GM10248 (cell line): ENCODE measurements around the gene TMEM63C.

Source experiments
- CTCF ChIA-PET: fragments of 300-600 bp; sonication (Branson Sonifier 250); formaldehyde crosslinking; extraction: SDS; loops from one replicate; lab custom pipeline; 2021; ENCODE audit warnings: antibody characterized with exemption; lab: Yijun Ruan, JAX
- POLR2A ChIA-PET: fragments of 350-650 bp; sonication (Branson Sonifier 250); formaldehyde crosslinking; extraction: SDS; loops from one replicate; lab custom pipeline; 2020; ENCODE audit warnings: antibody characterized with exemption; lab: Yijun Ruan, JAX
- DNase-seq: peaks from one replicate; pipeline ENCODE4 v3.0.0; 2012; ENCODE audit errors: extremely low spot score
- CTCF ChIP-seq: IDR thresholded peaks from 2 replicates; pipeline ENCODE4 v1.5.1; 2012; ENCODE audit warnings: mild to moderate bottlenecking, low read depth; ENCODE audit errors: extremely low read depth, missing control alignments, control extremely low read depth

Gene TMEM63C

DNA sequence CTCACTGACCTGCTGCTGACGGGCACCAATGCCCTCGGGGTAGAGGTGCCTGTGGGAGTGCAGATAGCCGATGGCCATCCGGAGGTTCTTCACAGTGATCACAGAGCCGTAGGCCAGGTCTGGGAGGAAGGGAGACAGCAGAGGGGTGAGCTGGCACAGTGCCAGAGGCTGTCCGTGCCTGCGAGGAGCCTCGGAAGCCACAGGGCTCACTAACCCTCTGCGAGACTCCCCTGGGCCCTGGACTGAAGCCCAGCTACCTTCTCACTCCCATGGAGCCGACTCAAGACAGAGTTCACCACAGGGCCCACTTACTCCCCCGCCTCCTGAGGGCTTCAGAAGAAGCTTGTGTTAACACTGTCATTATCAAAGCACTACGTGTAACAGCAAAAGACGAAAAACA lies 114.6 kb downstream of the TMEM63C start:
- TF ChIP-seq CTCF, result no peak
- DNase-seq, result no peak
- POLR2A ChIA-PET, result no interaction called here
- CTCF ChIA-PET, result interaction anchor here (12.9 kb wide), 1 partner anchor 16 kb away, joined by 247 read pairs; no protein-coding TSS in a partner anchor

DNA sequence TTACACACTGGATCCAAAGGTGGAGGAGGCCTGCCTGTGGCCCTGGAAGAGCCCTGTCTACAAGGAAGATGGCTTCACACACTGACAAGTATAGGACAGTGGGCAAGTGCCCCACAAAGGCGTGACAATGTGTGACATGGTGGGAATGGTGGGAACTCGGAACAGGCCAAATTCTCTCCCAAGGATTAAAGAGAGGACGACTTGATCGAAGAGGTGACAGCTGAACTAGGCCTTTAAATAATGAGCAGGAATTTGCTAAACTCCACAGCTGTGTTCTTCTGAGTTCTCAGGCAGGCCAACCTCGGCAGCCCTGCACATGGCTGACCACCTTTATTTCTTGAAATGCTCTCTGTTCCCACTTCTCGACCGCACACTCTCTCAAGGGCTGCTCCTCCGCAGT lies 115.3 kb downstream of the TMEM63C start:
- POLR2A ChIA-PET, result no interaction called here

GRCh38 chr14:77299771-77300170 lies 118.2 kb downstream of the TMEM63C start:
- ChIA-PET CTCF (interaction anchor here (1.6 to 12.9 kb wide), 2 partner anchors 9 to 13 kb away, joined by 4 to 247 read pairs; no protein-coding TSS in a partner anchor), POLR2A (interaction anchor here (0.6 kb wide), 1 partner anchor 9 kb away, joined by 7 read pairs; no protein-coding TSS in a partner anchor)
- no peak for TF ChIP-seq CTCF
- no peak for DNase-seq

More for the DNA sequence above, 115.3 kb downstream of the TMEM63C start:
- CTCF ChIA-PET, result interaction anchor here (12.9 kb wide), 1 partner anchor 15 kb away, joined by 247 read pairs; no protein-coding TSS in a partner anchor
- DNase-seq, result no peak
- no peak for TF ChIP-seq CTCF

GRCh38 chr14:77301103-77301502 lies 119.5 kb downstream of the TMEM63C start:
- POLR2A ChIA-PET, result no interaction called here
- TF ChIP-seq CTCF, result peak; percentile 51

GRCh38 chr14:77302926-77303325 lies 121.3 kb downstream of the TMEM63C start:
- peak; percentile 32 for DNase-seq
- ChIA-PET CTCF (interaction anchor here (0.9 to 12.9 kb wide), 8 partner anchors 9 to 248 kb away, joined by 3 to 247 read pairs (median 8); partner anchors contain the start of genes GSTZ1 and POMT2), POLR2A (no interaction called here)
- TF ChIP-seq CTCF, result no peak

More at GRCh38 chr14:77301103-77301502, 119.5 kb downstream of the TMEM63C start:
- peak; percentile 73 for DNase-seq
- CTCF ChIA-PET, result interaction anchor here (0.8 to 12.9 kb wide), 18 partner anchors 8 to 425 kb away, joined by 3 to 247 read pairs (median 4); partner anchors contain the start of gene POMT2

DNA sequence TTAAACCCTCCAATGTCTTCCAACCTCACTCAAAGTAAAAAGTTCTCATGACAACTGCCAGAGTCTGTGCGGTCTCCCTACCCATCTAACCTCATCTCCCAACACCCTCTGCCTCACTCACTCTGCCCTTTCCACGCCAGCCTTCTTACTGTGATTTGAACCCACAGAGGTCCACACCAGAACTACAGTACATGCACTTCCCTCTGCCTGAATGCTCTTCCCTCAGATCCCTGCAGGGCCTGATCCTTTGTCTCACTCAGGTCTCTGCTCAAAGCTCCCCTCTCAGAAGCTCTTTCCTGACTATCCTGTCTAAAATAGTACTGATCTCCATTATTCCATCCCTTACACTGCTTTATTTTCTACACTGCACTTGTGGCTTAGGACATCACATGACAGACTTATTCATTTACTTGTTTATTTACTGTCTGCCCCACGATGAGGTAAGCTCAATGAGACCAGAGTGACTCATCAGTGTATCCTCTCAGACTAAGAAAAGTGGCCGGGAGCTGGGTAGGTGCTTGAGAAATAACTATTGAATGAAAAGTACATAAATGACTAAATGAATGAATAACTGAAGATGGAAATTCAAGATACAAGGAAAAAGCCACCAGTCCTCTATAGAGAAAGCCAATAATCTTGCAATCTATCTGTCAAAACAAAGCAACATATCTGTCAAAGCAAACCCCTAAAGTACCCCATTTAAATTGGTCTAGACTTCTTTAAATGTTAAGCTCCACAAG lies 122.0 kb downstream of the TMEM63C start:
- DNase-seq, result no peak
- CTCF ChIA-PET, result interaction anchor here (0.9 to 12.9 kb wide), 6 partner anchors 9 to 247 kb away, joined by 3 to 247 read pairs (median 5); partner anchors contain the start of genes GSTZ1 and POMT2
- no peak for TF ChIP-seq CTCF
- POLR2A ChIA-PET, result no interaction called here
